DOHH2 (cell line): ENCODE measurements around the gene NOXA1.

Experiments used
- CTCF ChIP-seq: fragments of 200-600 bp; sonication (generic); IDR thresholded peaks from one replicate; pipeline ENCODE4 v1.5.1; 2014; ENCODE audit warnings: antibody characterized with exemption, mild to moderate bottlenecking, low read depth, low read length; ENCODE audit not compliant: poor library complexity, severe bottlenecking
- EZH2phosphoT487 ChIP-seq: fragments of 200-600 bp; sonication (generic); IDR thresholded peaks from 2 replicates; pipeline ENCODE4 v1.6.1; 2017; ENCODE audit warnings: borderline replicate concordance, mild to moderate bottlenecking, antibody characterized with exemption, low read length, moderate library complexity, mixed read lengths

GRCh38 chr9:137374131-137374845 lies 48.9 kb upstream of the NOXA1 start:
- TF ChIP-seq CTCF (no peak), EZH2phosphoT487 (no peak)
